GM12872 (cell line): ENCODE results near the gene ACVR2B.

Source experiments
- TF ChIP-seq, protein P1 (sequence below): IDR thresholded peaks from 3 replicates; pipeline ENCODE4 v1.5.1; 2011; ENCODE audit warnings: low read depth, mild to moderate bottlenecking, low read length, moderate library complexity; ENCODE audit not compliant: insufficient read depth

The ACVR2B gene

DNA sequence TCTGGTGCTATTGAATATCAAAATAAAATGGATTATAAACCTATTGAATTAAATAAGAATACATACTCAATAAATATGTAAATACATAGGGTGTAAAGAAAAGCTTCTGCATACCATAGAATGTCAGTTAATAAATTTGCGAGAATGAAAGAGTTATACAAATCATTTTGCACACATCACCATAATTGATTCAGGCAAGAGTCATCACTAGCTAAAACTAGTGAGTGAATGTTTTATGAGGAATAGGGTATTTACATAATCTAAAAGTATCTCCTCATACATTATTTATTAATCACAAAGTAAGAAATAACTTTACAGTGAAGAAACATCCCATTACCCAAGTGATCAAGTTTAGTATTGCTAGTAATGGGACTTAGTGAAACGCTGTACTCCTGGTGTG, 56.0 kb downstream of the ACVR2B start:
- TF ChIP-seq, protein P1, sequence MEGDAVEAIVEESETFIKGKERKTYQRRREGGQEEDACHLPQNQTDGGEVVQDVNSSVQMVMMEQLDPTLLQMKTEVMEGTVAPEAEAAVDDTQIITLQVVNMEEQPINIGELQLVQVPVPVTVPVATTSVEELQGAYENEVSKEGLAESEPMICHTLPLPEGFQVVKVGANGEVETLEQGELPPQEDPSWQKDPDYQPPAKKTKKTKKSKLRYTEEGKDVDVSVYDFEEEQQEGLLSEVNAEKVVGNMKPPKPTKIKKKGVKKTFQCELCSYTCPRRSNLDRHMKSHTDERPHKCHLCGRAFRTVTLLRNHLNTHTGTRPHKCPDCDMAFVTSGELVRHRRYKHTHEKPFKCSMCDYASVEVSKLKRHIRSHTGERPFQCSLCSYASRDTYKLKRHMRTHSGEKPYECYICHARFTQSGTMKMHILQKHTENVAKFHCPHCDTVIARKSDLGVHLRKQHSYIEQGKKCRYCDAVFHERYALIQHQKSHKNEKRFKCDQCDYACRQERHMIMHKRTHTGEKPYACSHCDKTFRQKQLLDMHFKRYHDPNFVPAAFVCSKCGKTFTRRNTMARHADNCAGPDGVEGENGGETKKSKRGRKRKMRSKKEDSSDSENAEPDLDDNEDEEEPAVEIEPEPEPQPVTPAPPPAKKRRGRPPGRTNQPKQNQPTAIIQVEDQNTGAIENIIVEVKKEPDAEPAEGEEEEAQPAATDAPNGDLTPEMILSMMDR = no peak

DNA sequence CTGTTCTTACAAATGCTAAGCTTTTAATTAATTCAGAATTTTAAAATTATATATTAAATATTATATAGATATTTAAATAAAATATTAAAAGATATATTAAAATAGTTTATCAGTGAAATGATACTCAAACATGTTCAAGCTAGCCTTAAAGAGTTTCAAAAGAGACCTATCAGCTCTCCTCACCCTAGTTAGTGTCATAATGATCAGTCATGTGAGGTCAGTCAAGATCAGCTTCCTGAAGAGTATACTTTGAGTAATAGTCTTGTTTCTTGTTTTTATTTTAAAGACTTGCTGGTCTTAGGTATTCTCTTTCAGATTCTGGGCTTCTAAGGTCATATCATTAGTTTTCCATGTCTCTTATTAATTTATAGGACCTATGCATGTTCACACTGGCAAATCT, 56.9 kb downstream of the ACVR2B start:
- TF ChIP-seq, protein P1 = no peak

DNA sequence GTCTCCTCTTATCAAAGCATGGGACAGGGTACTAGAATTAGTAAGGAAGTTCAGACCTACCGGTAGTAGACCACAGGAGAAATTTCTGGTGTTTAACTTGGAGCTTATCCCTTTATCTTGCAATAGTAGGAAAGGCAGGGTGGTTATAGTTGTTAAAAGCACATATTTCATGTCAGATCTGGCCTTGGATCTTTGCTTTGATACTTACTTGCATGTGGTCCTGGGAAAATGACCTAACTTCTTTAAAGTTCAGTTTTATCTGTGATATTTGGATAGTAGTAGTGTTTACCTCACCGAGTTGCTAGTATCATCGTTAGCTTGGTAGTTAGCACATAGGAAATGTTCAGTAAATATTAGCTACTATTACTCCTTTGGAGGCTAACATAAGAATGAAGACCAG, 57.9 kb downstream of the ACVR2B start:
- TF ChIP-seq, protein P1 = no peak

DNA sequence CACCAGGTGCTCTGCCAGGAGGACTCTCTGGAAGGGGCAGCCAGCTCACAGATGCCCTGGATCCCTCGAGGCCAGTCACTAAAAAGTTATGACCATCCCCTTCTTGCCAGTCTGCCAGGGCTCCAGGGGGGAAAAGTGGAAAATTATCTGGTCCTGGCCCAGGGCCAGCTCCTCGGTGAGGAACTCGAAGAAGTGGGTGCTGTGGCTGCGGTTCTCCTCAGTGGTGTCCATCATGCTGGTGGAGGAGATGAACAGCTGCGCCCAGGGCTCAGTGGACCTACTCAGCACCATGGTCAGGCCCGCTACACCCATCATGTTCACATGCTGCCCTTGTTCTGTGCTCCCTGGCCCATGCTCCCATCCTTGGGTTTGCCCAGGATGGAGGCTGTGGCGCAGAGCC, 61.7 kb downstream of the ACVR2B start:
- TF ChIP-seq, protein P1 = no peak

DNA sequence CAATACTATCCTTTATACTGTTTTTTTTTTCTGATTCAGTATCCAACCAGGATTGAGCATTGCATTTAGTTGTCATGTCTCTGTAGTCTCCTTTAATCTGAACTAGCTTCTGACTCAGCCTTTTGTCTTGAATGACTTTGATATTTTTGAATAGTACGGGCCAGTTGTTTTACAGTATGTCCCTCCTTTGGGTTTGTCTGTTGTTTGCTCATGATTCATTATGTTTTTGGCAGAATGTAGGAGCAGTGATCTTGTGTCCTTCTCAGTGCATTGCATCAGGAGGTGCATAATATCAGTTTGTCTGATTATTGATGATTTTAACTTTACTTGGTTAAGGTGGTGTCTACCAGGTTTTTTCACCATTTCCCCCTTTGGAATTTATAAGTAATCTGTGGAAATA, 63.0 kb downstream of the ACVR2B start:
- TF ChIP-seq, protein P1 = no peak

DNA sequence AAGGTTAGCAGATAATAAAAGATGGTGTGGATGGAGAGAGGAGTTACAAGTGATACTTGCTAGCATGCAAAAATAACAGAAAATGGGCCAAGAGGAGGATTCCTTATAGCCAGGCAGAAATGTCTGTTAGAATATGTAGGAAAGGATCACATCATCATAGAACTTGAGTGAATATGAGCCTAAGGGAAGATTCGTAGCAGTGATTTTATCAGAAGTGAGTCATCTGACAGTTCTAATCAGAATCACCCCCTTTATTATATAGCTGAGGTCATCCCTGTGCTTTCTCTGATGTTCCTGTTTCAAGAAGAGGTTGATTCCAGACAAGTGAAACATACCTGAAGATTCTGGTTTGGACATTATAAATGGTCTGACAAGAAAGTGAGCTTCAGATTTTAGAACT, 65.3 kb downstream of the ACVR2B start:
- TF ChIP-seq, protein P1 = no peak

DNA sequence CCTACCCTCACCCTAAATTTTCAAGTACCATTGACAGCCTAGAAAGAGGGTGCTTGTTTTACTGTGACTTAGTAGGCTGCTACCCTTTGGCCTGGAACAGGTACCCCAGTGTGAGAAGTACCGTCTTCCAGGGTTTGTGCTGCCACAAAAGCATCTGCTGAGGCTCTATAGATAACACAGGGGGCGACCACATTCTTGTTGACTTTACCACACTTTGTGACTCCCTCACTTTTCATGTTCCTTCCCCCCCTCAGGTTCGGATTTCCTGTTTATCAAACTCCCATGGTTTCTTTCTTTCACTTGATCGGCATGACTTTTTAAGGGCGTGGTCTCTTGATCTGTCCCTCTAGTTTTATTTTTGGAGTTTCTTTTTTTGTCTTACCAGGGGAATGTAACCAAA, 66.0 kb downstream of the ACVR2B start:
- TF ChIP-seq, protein P1 = no peak
